HepG2 (cell line): ENCODE measurements around the gene TMEM53. TPM values are rescaled to one million over a fixed set of nuclear protein-coding genes. Genes with fewer than 3 reads are reported as not detected.

ENCODE experiments used
- ATAC-seq: fragments of 200-7000 bp; cut with Tn5 transposase; 3 replicates; pipeline ENCODE4 v1.9.1; 2020; ENCODE audit warnings: mild to moderate bottlenecking, moderate library complexity
- BruUV-seq: library from RNA; stranded (reverse); fragments of 400-500 nt; replicated peaks from 2 replicates; lab custom pipeline; 2021; lab: Mats Ljungman, UMichigan
- CTCF ChIA-PET: fragments of 300-600 bp; formaldehyde crosslinking; extraction: SDS; loops from one replicate; lab custom pipeline; 2021; ENCODE audit warnings: low total read pairs, inconsistent platforms, low intra/inter-chr PET ratio; lab: Yijun Ruan, JAX
- POLR2A ChIA-PET: fragments of 350-600 bp; sonication (Branson Sonifier 250); formaldehyde crosslinking; loops from one replicate; lab custom pipeline; 2020; ENCODE audit warnings: antibody characterized with exemption, inconsistent platforms; lab: Yijun Ruan, JAX
- DNase-seq: peaks from one replicate; pipeline ENCODE4 v3.0.0-alpha.2; 2015; ENCODE audit warnings: low spot score
- FAIRE-seq: peaks from 3 replicates; lab custom pipeline; 2011; peaks lifted over from hg19 to GRCh38; lab: Jason Lieb, UNC
- H2AFZ ChIP-seq: one replicate; pipeline ENCODE4 v1.6.1; 2011; ENCODE audit warnings: low read length, inconsistent platforms
- H3K27ac ChIP-seq: fragments of 300-600 bp; 3 replicates; pipeline ENCODE4 v1.8.0; 2011; ENCODE audit warnings: mixed run types, mild to moderate bottlenecking, mixed read lengths, low read length, inconsistent platforms; ENCODE audit not compliant: insufficient read depth; ENCODE audit errors: extremely low read length
- H3K27me3 ChIP-seq, 2 experiments: fragments of 200-600 bp in 1 of 2; 2 replicates in 1 of 2; 3 replicates in 1 of 2; pipeline versions ENCODE4 v1.6.0 to v1.8.0; 2011; ENCODE audit warnings: low read length in 2 of 2, mild to moderate bottlenecking in 2 of 2, moderate library complexity in 2 of 2, inconsistent platforms in 1 of 2; ENCODE audit not compliant: insufficient read depth in 2 of 2, control insufficient read depth in 1 of 2
- H3K36me3 ChIP-seq, 2 experiments: fragments of 200-600 bp in 1 of 2; replicated peaks in 1 of 2; 2 replicates in 1 of 2; 3 replicates in 1 of 2; pipeline versions ENCODE4 v1.5.1 to v1.8.0; 2011; ENCODE audit warnings: low read length in 2 of 2, inconsistent platforms in 1 of 2; ENCODE audit not compliant: insufficient read depth in 2 of 2, control insufficient read depth in 1 of 2
- H3K4me1 ChIP-seq: 2 replicates; pipeline ENCODE4 v1.5.1; 2012; ENCODE audit warnings: low read length, inconsistent platforms; ENCODE audit not compliant: insufficient read depth
- H3K4me2 ChIP-seq: 2 replicates; pipeline ENCODE4 v1.6.0; 2011; ENCODE audit warnings: low read depth, low read length, inconsistent platforms
- H3K4me3 ChIP-seq, 3 experiments: fragments of 200-600 bp in 1 of 3; sonication (generic), shearing (Covaris generic) in 1 of 3; replicated peaks in 1 of 3; 2 replicates each; pipeline ENCODE4 v1.5.1; 2011 to 2016; ENCODE audit warnings: low read length in 3 of 3, inconsistent platforms in 2 of 3, low read depth in 2 of 3, mild to moderate bottlenecking in 2 of 3, control low read depth in 1 of 3, mixed read lengths in 1 of 3; ENCODE audit not compliant: insufficient read depth in 1 of 3
- H3K79me2 ChIP-seq: one replicate; pipeline ENCODE4 v1.6.1; 2011; ENCODE audit warnings: low read length, inconsistent platforms; ENCODE audit not compliant: insufficient read depth
- H3K9ac ChIP-seq: 2 replicates; pipeline ENCODE4 v1.6.0; 2011; ENCODE audit warnings: mild to moderate bottlenecking, low read depth, low read length, inconsistent platforms; ENCODE audit not compliant: insufficient read depth
- H3K9me3 ChIP-seq: 2 replicates; pipeline ENCODE4 v1.5.1; 2012; ENCODE audit warnings: mild to moderate bottlenecking, low read length
- H4K20me1 ChIP-seq: 2 replicates; pipeline ENCODE4 v1.6.0; 2011; ENCODE audit warnings: inconsistent platforms, mild to moderate bottlenecking, low read length, moderate library complexity; ENCODE audit not compliant: insufficient read depth
- EHMT2 ChIP-seq: fragments of 200-600 bp; sonication (generic); IDR thresholded peaks from 2 replicates; pipeline ENCODE4 v1.7.0; 2017; ENCODE audit warnings: antibody characterized with exemption, low read depth, low read length, borderline replicate concordance
- ELF4 ChIP-seq: sonication (generic); formaldehyde crosslinking; IDR thresholded peaks from 2 replicates; pipeline ENCODE4 v1.5.0; 2020; ENCODE audit warnings: missing genetic modification reagents, mild to moderate bottlenecking, moderate library complexity, borderline replicate concordance
- FLYWCH1 ChIP-seq: sonication (generic); formaldehyde crosslinking; IDR thresholded peaks from 2 replicates; pipeline ENCODE4 v1.8.1; 2023; ENCODE audit warnings: mild to moderate bottlenecking, missing genetic modification reagents
- GFI1 ChIP-seq: sonication (generic); formaldehyde crosslinking; IDR thresholded peaks from 2 replicates; pipeline ENCODE4 v1.5.0; 2020; ENCODE audit warnings: missing genetic modification reagents, mild to moderate bottlenecking, borderline replicate concordance
- HNRNPUL1 ChIP-seq: fragments of 200-400 bp; formaldehyde crosslinking; IDR thresholded peaks from 2 replicates; pipeline ENCODE4 v1.6.1; 2017; ENCODE audit warnings: low read depth, mild to moderate bottlenecking, low read length, moderate library complexity
- MIER2 ChIP-seq: IDR thresholded peaks from 2 replicates; pipeline ENCODE4 v1.6.1; 2016; ENCODE audit warnings: missing biosample characterization, missing genetic modification reagents
- RNF219 ChIP-seq: sonication (generic); formaldehyde crosslinking; IDR thresholded peaks from 2 replicates; pipeline ENCODE4 v1.5.0; 2020; ENCODE audit warnings: mild to moderate bottlenecking, missing genetic modification reagents
- ZNF232 ChIP-seq: sonication (generic); formaldehyde crosslinking; IDR thresholded peaks from 2 replicates; pipeline ENCODE4 v1.4.0; 2020; ENCODE audit warnings: missing genetic modification reagents, borderline replicate concordance
- ZNF660 ChIP-seq: sonication (generic); formaldehyde crosslinking; IDR thresholded peaks from 2 replicates; pipeline ENCODE4 v1.5.1; 2020; ENCODE audit warnings: mild to moderate bottlenecking, low read depth, missing genetic modification reagents, borderline replicate concordance
- WGBS: methylation state at CpG from one replicate; pipeline ENCODE4 v1.1.6; 2017; ENCODE audit warnings: low lambda C conversion rate; 5-methylcytosine and 5-hydroxymethylcytosine counted together
- in situ Hi-C: cut with HindIII; loops from 2 replicates; pipeline ENCODE4 v1.10.0; 2017; ENCODE audit warnings: low pct_unique_long_range_greater_than_20kb; ENCODE audit not compliant: extremely low pct_ligation_motif_present
- intact Hi-C: fragments of 100-400 bp; cut with micrococcal nuclease; formaldehyde crosslinking; loops from one replicate; pipeline ENCODE4 v1.10.0; 2022; ENCODE audit not compliant: unreplicated experiment
- polyA plus RNA-seq, 8 experiments: library from polyadenylated mRNA; depleted of rRNA in 3 of 8; stranded (reverse) in 7 of 8; unstranded in 1 of 8; fragments of >200 nt; fragmentation: Illumina TruSeq in 4 of 8; extraction: Trizol in 4 of 8; gene quantifications; 2 replicates each; pipeline versions ENCODE4 v1.2.1 to v1.2.3, GENCODE V29; 2011 to 2016; ENCODE audit warnings: low read depth in 4 of 8, missing spikeins in 1 of 8, mixed read lengths in 1 of 8; ENCODE audit not compliant: insufficient read depth in 1 of 8
- total RNA-seq, 5 experiments: library from RNA; depleted of rRNA; stranded (reverse); fragments of >200 nt; fragmentation: Illumina TruSeq; extraction: Trizol; gene quantifications; 2 replicates each; pipeline ENCODE4 v1.2.3, GENCODE V29; 2016; ENCODE audit warnings: low read depth in 1 of 5

The TMEM53 gene
- total and polyA plus RNA-seq, 2 of the 13 experiments (the other 11 are each of a cell fraction or from before 2014, with no cell fraction given), result 12.6 to 20.2 TPM

- DNase-seq, result no peak
- intact Hi-C loops (no loop called here), in situ Hi-C loops (no loop called here)
- no peak overlapping the region for H3K9ac ChIP-seq
- POLR2A ChIA-PET, result interaction anchor here (1.7 kb wide), 1 partner anchor 21 kb away, joined by 6 read pairs; no protein-coding TSS in a partner anchor
- H3K27me3 ChIP-seq, result peaks cover 0 to 6% of the 10 kb centered on the region in 2 experiments; a peak in 1 of 5 replicates
- H3K4me1 ChIP-seq, result no peaks in the 10 kb centered on the region
- no peak overlapping the region for H3K4me3 ChIP-seq
- ATAC-seq, result no peak
- 55% methylated on average over 8 of the region's 12 CpGs for WGBS
- FAIRE-seq, result no peak
- H3K79me2 ChIP-seq, result no peaks in the 10 kb centered on the region
- no peak for TF ChIP-seq ZNF232 (CRISPR knock-in tag)
- no peak for TF ChIP-seq GFI1 (CRISPR knock-in tag)
- no peak for TF ChIP-seq EHMT2
- TF ChIP-seq ZNF660 (CRISPR knock-in tag), result no peak
- no peak for TF ChIP-seq HNRNPUL1
- TF ChIP-seq FLYWCH1 (CRISPR knock-in tag), result no peak
- TF ChIP-seq ELF4 (CRISPR knock-in tag), result no peak
- TF ChIP-seq RNF219 (CRISPR knock-in tag), result no peak
- no peak for TF ChIP-seq MIER2 (CRISPR knock-in tag)
- CTCF ChIA-PET, result interaction anchor here (2.3 kb wide), 1 partner anchor 42 kb away, joined by 18 read pairs; no protein-coding TSS in a partner anchor
- H3K36me3 ChIP-seq, result peaks cover 0 to 2% of the 10 kb centered on the region in 2 experiments; a peak in 2 of 5 replicates
- no peaks in the 10 kb centered on the region for H3K9me3 ChIP-seq
- no TSS peak for BruUV-seq
- H4K20me1 ChIP-seq, result peaks cover 6% of the 10 kb centered on the region; the same call in 1 of the 2 replicates
- no peak overlapping the region for H2AFZ ChIP-seq
- H3K27ac ChIP-seq, result no peak overlapping the region
- H3K4me2 ChIP-seq, result no peak overlapping the region
Measured at GRCh38 chr1:44610527-44611148, 63.6 kb downstream of the TMEM53 start.
